ENCODE measurements around the gene C1RL.

DNA sequence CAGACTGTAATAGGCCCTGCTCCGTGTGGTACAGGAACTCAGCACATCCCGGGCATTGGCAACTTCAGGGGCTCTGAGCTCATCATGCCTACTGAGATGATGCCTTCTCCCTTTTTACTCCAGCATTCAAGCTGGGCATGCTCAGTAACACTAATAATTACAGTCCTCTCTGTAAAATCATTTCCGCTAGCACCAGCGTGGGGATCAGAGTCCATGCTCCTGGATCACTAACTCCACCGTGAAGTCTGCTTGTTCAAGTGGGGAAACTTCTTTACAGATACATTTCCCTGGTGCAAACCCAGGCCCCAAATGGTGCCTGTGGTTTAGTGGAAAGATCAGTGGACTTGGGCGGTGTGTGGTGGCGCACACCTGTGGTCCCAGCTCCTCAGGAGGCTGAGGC lies 37.9 kb upstream of the C1RL start:
- TF ChIP-seq, protein P1, sequence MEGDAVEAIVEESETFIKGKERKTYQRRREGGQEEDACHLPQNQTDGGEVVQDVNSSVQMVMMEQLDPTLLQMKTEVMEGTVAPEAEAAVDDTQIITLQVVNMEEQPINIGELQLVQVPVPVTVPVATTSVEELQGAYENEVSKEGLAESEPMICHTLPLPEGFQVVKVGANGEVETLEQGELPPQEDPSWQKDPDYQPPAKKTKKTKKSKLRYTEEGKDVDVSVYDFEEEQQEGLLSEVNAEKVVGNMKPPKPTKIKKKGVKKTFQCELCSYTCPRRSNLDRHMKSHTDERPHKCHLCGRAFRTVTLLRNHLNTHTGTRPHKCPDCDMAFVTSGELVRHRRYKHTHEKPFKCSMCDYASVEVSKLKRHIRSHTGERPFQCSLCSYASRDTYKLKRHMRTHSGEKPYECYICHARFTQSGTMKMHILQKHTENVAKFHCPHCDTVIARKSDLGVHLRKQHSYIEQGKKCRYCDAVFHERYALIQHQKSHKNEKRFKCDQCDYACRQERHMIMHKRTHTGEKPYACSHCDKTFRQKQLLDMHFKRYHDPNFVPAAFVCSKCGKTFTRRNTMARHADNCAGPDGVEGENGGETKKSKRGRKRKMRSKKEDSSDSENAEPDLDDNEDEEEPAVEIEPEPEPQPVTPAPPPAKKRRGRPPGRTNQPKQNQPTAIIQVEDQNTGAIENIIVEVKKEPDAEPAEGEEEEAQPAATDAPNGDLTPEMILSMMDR (IDR thresholded peaks at IDR 0.05), result no peak
- TF ChIP-seq, protein P2, sequence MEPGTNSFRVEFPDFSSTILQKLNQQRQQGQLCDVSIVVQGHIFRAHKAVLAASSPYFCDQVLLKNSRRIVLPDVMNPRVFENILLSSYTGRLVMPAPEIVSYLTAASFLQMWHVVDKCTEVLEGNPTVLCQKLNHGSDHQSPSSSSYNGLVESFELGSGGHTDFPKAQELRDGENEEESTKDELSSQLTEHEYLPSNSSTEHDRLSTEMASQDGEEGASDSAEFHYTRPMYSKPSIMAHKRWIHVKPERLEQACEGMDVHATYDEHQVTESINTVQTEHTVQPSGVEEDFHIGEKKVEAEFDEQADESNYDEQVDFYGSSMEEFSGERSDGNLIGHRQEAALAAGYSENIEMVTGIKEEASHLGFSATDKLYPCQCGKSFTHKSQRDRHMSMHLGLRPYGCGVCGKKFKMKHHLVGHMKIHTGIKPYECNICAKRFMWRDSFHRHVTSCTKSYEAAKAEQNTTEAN (CRISPR knock-in tag; IDR thresholded peaks at IDR 0.05), result no peak
- TF ChIP-seq, protein P3, sequence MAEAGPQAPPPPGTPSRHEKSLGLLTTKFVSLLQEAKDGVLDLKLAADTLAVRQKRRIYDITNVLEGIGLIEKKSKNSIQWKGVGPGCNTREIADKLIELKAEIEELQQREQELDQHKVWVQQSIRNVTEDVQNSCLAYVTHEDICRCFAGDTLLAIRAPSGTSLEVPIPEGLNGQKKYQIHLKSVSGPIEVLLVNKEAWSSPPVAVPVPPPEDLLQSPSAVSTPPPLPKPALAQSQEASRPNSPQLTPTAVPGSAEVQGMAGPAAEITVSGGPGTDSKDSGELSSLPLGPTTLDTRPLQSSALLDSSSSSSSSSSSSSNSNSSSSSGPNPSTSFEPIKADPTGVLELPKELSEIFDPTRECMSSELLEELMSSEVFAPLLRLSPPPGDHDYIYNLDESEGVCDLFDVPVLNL (CRISPR knock-in tag; IDR thresholded peaks at IDR 0.05; ENCODE audit: borderline replicate concordance, low read depth), result no peak
- TF ChIP-seq, protein P4, sequence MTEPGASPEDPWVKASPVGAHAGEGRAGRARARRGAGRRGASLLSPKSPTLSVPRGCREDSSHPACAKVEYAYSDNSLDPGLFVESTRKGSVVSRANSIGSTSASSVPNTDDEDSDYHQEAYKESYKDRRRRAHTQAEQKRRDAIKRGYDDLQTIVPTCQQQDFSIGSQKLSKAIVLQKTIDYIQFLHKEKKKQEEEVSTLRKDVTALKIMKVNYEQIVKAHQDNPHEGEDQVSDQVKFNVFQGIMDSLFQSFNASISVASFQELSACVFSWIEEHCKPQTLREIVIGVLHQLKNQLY (CRISPR knock-in tag; IDR thresholded peaks at IDR 0.05), result no peak
- TF ChIP-seq, protein P5, sequence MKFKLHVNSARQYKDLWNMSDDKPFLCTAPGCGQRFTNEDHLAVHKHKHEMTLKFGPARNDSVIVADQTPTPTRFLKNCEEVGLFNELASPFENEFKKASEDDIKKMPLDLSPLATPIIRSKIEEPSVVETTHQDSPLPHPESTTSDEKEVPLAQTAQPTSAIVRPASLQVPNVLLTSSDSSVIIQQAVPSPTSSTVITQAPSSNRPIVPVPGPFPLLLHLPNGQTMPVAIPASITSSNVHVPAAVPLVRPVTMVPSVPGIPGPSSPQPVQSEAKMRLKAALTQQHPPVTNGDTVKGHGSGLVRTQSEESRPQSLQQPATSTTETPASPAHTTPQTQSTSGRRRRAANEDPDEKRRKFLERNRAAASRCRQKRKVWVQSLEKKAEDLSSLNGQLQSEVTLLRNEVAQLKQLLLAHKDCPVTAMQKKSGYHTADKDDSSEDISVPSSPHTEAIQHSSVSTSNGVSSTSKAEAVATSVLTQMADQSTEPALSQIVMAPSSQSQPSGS (CRISPR knock-in tag; IDR thresholded peaks at IDR 0.05; ENCODE audit: borderline replicate concordance, low read depth), result no peak
- TF ChIP-seq ZNF232 (CRISPR knock-in tag; IDR thresholded peaks at IDR 0.05), result no peak
- no peak for TF ChIP-seq ZNF263 (CRISPR knock-in tag; IDR thresholded peaks at IDR 0.05; ENCODE audit: low read depth)
- no peak for TF ChIP-seq ZNF396 (CRISPR knock-in tag; IDR thresholded peaks at IDR 0.05; ENCODE audit: borderline replicate concordance)
- TF ChIP-seq, protein P6, sequence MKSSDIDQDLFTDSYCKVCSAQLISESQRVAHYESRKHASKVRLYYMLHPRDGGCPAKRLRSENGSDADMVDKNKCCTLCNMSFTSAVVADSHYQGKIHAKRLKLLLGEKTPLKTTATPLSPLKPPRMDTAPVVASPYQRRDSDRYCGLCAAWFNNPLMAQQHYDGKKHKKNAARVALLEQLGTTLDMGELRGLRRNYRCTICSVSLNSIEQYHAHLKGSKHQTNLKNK (CRISPR knock-in tag; IDR thresholded peaks at IDR 0.05), result no peak
- TF ChIP-seq TEAD4 (CRISPR knock-in tag; IDR thresholded peaks at IDR 0.05), result no peak

Measured in WTC11 (cell line).